HG02759 (cell line): ENCODE data around the gene ADSS1.
"Not testable (repeated sequence)": the region's sequence is repeated elsewhere in the genome, so short reads cannot be mapped to it uniquely, and the experiment has no call there.

Experiments
- ATAC-seq: cut with Tn5 transposase; IDR thresholded peaks from one replicate; pipeline ENCODE4 v1.9.1; 2021; ENCODE audit warnings: mild to moderate bottlenecking, moderate library complexity; ENCODE audit not compliant: unreplicated experiment

ADSS1 gene

DNA sequence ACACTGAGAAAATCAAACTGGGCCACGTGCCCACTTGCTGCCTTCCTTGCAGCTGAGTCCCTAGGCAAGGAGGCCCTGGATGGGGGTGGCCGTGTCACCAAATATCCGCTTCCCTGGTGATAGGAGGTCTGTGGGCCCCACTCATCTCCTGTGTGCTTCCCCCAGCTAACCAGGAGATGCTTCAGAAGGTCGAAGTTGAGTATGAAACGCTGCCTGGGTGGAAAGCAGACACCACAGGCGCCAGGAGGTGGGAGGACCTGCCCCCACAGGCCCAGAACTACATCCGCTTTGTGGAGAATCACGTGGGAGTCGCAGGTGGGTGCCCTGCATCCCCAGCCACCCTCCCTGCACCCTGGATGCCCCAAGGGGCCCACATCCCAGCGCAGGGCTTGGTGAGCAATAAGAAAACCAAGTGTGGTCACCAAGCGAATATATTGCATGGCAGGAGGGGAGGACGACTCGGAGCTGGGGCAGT lies 22.1 kb downstream of the ADSS1 start:
- no peak for ATAC-seq

DNA sequence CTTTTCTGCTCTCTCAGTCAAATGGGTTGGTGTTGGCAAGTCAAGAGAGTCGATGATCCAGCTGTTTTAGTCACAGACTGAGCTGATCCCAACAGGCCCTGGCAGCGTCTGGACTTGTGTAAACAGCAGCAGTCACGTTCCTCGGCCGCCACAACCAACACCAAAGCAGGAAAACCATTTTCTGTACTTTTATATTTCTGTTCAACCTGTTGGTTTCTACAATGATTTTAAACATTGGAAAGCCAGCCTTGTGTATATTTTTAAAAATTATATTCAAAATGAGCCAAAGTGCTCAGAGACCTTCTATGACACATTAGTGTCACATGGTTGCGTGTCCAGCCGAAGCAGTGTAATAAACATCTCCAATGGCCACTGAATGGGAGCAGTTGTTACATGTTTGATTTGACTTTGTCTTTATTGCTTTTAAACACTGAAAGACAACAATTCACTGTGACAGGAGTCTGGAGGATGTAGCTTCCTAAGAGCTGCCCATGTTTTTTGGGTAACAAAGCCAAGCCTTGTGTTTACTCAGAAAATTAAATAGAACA lies 23.0 kb downstream of the ADSS1 start:
- no peak for ATAC-seq

DNA sequence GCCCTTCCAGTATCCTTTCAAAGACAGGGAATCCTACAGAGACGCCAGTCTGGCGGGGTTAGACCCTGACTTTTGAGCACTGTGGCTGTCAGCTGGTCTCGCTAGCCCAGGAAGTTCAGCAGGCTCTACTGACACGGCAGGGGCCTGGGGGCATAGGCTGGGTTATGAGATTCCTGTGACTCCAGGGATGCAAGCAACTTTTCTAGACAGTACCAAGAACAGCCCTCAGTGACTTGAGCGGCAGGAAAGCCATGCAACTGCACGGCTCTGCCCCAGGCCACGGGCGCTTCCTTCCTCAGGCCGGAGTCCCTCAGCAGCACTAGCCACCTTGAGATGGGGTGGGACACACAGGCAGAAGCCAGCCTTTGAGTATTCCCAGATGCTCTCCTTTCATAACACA lies 23.8 kb downstream of the ADSS1 start:
- ATAC-seq: no peak

DNA sequence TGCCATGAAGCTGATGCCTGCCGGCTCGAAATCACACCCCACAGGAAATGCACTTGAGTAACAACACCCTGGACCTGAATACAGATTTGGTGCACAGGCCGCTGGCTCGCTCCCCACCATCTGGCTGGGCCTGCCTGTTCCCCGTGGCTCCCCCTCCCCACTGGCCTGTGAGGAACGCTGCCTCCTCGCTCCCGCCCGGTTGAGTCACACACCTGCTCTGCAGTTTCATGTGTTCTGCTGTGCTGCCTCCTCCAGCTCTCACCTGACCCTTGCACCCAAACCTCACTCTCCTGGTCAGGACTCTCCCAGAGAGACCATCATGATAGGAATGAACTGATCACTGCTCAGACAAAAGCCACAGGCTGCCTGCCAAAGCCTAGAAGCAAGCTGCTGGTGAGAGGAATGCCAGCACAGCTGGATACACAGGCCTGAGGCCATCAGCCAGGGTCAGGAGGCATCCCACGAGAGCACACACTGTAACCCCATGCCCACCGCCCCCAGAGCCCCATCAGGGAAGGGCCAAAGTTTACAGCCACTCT lies 25.2 kb downstream of the ADSS1 start:
- no peak for ATAC-seq

DNA sequence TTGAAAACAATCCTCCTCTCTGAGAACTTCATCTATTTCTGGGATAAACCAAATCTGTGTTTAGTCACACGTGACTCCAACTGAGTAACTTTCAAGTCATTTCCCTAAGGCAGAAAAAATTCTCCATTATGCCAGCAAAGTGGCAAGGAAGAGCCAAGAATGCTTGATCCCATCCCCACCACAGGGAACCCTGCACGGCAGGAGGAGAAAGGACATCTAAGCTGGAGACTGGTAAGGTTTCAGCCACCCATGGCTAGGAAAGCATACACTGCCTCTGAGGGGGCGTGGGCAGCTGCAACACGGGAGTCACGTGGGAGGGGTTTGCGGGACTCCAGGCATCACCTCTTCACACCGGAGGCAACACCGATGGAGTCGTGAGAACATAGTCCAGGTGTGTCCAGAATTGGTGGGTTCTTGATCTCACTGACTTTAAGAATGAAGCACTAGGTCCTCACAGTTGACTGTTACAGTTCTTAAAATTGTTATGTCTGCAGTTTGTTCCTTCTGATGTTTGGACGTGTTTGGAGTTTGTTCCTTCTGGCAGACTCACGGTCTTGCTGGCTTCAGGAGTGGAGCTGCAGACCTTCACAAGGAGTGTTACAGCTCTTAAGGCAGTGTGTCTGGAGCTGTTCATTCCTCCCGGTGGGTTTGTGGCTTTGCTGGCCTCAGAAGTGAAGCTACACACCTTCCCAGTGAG lies 26.2 kb downstream of the ADSS1 start:
- no peak for ATAC-seq

DNA sequence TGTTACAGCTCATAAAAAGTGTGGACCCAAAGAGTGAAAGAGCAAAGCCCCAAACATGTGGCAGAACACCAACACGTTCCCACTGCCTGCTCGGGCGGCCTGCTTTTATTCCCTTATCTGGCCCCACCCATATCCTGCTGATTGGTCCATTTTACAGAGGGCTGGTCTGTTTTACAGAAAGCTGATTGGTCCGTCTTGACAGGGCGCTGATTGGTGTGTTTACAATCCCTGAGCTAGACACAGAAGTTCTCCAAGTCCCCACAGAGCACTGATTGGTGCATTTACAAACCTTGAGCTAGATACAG lies 26.7 kb downstream of the ADSS1 start:
- not testable (repeated sequence) for ATAC-seq

- ATAC-seq: no peak
Observed at GRCh38 chr14:104751539-104752422, 27.8 kb downstream of the ADSS1 start.

DNA sequence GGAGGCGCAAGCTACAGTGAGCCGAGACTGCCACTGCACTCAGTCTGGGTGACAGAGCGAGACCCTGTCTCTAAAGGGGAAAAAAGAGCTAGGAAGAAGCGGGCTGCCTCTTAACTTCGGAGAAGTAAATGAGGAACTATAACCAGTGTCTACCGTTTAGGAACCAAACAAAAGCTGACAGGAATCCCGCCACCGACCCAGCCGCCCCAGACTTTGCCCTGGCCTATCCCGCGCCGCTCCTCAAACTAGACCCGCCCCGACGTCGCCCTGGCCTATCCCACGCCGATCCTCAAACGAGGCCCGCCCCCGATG lies 28.4 kb downstream of the ADSS1 start:
- no peak for ATAC-seq

DNA sequence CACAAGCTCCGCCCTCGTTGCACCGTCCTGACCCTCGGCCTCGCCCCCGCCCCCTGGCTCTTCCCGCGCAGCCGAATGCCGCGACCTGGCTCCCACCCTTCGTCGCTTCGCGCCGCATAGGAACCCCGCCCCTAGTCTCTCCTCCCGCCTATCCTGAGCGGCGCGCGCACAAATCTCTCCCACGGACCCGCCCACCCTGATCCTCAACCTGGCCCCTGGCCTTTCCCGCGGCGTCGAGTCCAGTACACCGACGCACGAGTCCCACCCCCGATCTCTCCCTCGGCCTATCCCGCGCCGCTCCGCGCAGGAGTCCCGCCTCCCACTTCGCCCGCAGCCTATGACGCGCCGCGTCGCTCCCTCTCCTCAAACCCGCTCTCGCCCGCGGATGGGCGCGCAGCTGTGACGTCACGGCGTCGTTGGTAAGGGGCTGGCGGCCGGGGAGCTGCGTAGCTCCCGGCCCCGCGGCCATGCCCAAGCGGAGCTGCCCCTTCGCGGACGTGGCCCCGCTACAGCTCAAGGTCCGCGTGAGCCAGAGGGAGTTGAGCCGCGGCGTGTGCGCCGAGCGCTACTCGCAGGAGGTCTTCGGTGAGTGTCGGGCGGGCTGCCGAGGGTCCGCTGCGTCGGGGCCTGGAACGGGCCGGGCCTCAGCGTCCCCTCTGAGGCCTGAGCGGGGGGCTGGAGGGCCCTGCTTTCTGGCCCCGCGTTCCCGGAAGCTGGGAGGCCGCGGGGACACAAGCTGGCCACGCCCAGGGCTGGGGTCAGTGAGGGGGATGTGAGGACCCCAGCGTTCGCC lies 28.9 kb downstream of the ADSS1 start, which contains the start of gene SIVA1:
TSS of gene SIVA1 (plus strand) at position 413 of the 793 bp plus-strand sequence. CDS start at position 468, 55 bp downstream.
- peak; percentile 91 for ATAC-seq

GRCh38 chr14:104753528-104754212 lies 29.6 kb downstream of the ADSS1 start:
- ATAC-seq: no peak

- ATAC-seq: no peak
Observed at GRCh38 chr14:104754213-104754851, 30.3 kb downstream of the ADSS1 start.

DNA sequence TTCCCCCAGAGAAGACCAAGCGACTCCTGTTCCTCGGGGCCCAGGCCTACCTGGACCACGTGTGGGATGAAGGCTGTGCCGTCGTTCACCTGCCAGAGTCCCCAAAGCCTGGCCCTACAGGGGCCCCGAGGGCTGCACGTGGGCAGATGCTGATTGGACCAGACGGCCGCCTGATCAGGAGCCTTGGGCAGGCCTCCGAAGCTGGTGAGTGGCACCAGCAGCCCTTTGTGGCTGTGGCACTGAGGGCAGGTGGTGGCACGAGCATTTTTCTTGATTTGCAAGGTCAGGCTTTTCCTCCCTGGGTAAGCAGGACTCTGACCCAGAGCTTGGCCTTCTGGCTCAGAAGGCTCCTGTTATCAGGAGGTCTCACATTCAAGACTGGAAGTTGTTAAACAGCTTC lies 31.6 kb downstream of the ADSS1 start:
- ATAC-seq: no peak

GRCh38 chr14:104756477-104757237 lies 32.6 kb downstream of the ADSS1 start:
- no peak for ATAC-seq

DNA sequence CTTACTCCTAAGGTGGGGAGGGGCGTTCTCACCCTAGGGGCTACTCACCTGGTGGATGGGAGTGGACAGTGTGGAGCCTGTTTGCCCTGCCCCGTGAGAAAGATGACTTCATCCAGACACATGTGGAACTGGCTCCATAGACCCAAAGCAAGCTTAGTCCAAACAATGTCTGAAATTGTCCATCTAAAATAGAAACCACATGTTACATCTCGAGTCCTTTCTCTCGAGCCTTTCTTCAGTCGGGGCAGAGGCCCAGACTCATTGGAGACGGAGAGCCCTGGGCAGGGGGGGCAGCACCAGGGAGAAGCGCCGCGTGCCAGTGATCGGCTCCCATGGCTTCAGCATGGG lies 33.2 kb downstream of the ADSS1 start:
- ATAC-seq: no peak

- ATAC-seq: no peak
Observed at GRCh38 chr14:104757681-104758392, 33.8 kb downstream of the ADSS1 start.

- ATAC-seq: no peak
Observed at GRCh38 chr14:104758981-104759969, 35.2 kb downstream of the ADSS1 start.

- ATAC-seq: no peak
Observed at GRCh38 chr14:104765517-104765916, 41.5 kb downstream of the ADSS1 start.
